ENCODE results near the gene PDE3A. TPM values are rescaled to one million over a fixed set of nuclear protein-coding genes. Genes with fewer than 3 reads are reported as not detected.

Gene PDE3A
- polyA plus RNA-seq, 1 experiment: 3.5 TPM

DNA sequence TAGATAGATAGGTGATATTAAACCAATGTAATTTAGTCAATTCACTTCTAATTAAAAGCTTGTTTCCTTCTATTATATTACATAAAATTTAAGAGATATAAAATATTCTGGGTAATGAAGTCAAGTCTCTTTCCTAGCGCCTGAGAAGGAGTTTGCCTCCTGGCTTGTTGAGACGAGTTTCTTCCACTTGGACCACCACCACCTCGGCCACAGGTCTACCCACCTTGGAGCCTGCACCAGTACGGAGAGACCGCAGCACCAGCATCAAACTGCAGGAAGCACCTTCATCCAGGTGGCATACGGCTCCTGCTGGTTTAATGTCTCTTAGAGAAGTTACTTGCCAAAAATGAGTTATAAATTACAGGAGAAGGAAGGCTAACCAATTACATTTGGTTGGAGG lies 247.8 kb downstream of the PDE3A start:
- ChIA-PET CTCF (interaction anchor here (0.6 to 1.9 kb wide), 2 partner anchors 13 to 699 kb away, joined by 4 to 5 read pairs; no protein-coding TSS in a partner anchor), POLR2A (no interaction called here)
- Histone ChIP-seq H3K36me3 (ENCODE audit: control insufficient read depth, insufficient read depth, low read length) (no peaks in the 10 kb centered on the region), H3K4me3 (ENCODE audit: low read depth, low read length) (no peak overlapping the region), H3K27me3 (ENCODE audit: control insufficient read depth, insufficient read depth, low read length) (no peaks in the 10 kb centered on the region)
- TF ChIP-seq CTCF (IDR thresholded peaks at IDR 0.05; ENCODE audit: insufficient read depth, low read depth, low read length): no peak
- DNase-seq (ENCODE audit: low read depth): no peak

DNA sequence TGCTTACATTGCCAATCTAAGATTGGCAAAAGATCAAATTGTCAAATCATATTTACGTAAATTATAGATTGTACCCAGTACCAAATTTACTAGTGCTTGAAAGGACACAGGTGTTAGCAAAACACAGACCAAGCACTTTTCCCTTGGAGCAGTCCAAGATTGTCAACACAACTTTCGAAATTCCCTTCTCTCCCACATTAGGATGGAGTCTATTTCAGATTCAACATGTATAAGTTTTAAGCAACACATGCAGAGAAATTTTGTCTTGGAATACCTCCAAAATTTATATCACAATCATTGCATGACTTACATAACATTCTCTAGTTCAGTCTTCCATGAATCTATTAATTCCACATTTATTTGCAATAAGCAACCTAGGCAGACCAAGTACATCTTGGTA lies 251.9 kb downstream of the PDE3A start:
- TF ChIP-seq CTCF (IDR thresholded peaks at IDR 0.05; ENCODE audit: insufficient read depth, low read depth, low read length): no peak
- POLR2A ChIA-PET: no interaction called here
- CTCF ChIA-PET: interaction anchor here (1.5 kb wide), 1 partner anchor 18 kb away, joined by 4 read pairs; no protein-coding TSS in a partner anchor
- Histone ChIP-seq H3K36me3 (ENCODE audit: control insufficient read depth, insufficient read depth, low read length) (no peaks in the 10 kb centered on the region), H3K27me3 (ENCODE audit: control insufficient read depth, insufficient read depth, low read length) (no peaks in the 10 kb centered on the region), H3K4me3 (ENCODE audit: low read depth, low read length) (no peak overlapping the region)
- DNase-seq (ENCODE audit: low read depth): no peak

DNA sequence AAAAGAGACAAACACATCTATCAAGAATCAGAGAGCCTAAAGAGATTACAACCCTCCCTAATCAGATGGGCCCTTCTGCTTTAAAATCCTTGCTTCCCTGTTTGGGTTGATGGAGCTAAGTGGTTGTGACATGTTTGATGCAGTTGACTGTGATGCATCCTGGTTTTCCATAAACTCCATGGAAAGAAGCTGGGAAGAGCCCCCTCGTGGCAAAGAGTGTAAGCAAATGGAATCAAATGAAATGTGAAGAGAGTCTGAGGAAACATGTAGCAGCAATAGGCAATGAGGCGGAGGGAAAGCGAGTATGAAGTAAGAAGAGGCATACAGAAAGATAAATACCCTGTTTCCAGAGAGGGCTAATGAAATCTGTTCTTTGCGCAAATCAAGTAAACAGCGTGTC lies 256.4 kb downstream of the PDE3A start:
- peak; percentile 51 for TF ChIP-seq CTCF (IDR thresholded peaks at IDR 0.05; ENCODE audit: insufficient read depth, low read depth, low read length)
- ChIA-PET POLR2A (no interaction called here), CTCF (interaction anchor here (1.6 kb wide), 1 partner anchor 13 kb away, joined by 4 read pairs; no protein-coding TSS in a partner anchor)
- Histone ChIP-seq H3K4me3 (ENCODE audit: low read depth, low read length) (no peak overlapping the region), H3K27me3 (ENCODE audit: control insufficient read depth, insufficient read depth, low read length) (no peaks in the 10 kb centered on the region), H3K36me3 (ENCODE audit: control insufficient read depth, insufficient read depth, low read length) (no peaks in the 10 kb centered on the region)
- no peak for DNase-seq (ENCODE audit: low read depth)

- no peak for DNase-seq (ENCODE audit: low read depth)
- ChIA-PET CTCF (interaction anchor here (1.5 to 1.6 kb wide), 2 partner anchors 14 to 25 kb away, joined by 3 to 4 read pairs; no protein-coding TSS in a partner anchor), POLR2A (no interaction called here)
These were observed 257.2 kb downstream of the PDE3A start for GRCh38 chr12:20625531-20625930.

DNA sequence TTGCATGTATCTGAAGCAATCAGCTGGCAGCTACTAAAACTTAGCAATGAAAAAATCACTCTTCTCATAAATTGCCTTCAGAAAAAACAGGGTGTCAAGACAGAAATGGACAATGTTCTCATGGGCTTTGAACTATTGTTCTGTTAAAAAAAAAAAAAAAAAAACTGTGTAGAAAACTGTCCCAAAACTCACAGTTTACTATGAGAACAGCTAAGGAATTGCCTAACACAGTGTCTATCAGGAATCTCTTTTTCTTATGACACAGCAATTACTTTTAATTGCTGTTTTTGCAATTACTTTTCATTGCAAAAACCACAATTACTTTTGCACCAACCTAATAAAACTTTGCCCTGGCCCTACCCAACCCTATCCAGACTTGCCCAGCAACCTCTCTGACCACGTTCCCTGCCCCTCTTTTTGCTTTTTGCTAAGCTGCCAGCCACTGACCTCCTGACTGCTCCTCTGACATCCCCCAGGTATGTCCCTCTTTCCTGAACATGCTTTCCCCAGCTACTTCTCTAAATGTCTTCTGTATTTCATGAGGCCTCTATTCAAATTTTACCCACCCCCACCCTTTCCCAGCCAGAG lies 258.8 kb downstream of the PDE3A start:
- H3K4me3 ChIP-seq (ENCODE audit: low read depth, low read length): no peak overlapping the region
- ChIA-PET POLR2A (no interaction called here), CTCF (interaction anchor here (0.9 to 1.0 kb wide), 2 partner anchors 143 to 883 kb away, joined by 3 to 4 read pairs; no protein-coding TSS in a partner anchor)
- no peak for TF ChIP-seq CTCF (IDR thresholded peaks at IDR 0.05; ENCODE audit: insufficient read depth, low read depth, low read length)
- H3K36me3 ChIP-seq (ENCODE audit: control insufficient read depth, insufficient read depth, low read length): no peaks in the 10 kb centered on the region
- no peak for DNase-seq (ENCODE audit: low read depth)
- H3K27me3 ChIP-seq (ENCODE audit: control insufficient read depth, insufficient read depth, low read length): no peaks in the 10 kb centered on the region

More at GRCh38 chr12:20625531-20625930, 257.2 kb downstream of the PDE3A start:
- no peak overlapping the region for H3K4me3 ChIP-seq (ENCODE audit: low read depth, low read length)
- no peak for TF ChIP-seq CTCF (IDR thresholded peaks at IDR 0.05; ENCODE audit: insufficient read depth, low read depth, low read length)
- H3K36me3 ChIP-seq (ENCODE audit: control insufficient read depth, insufficient read depth, low read length): no peaks in the 10 kb centered on the region
- no peaks in the 10 kb centered on the region for H3K27me3 ChIP-seq (ENCODE audit: control insufficient read depth, insufficient read depth, low read length)
